Activated T-helper 17 cell treated with anti-CD3 and anti-CD28 coated beads, Interleukin-2, amount 50 U/mL, for 72 hours (primary cell): ENCODE data around the gene HSD11B1L. TPM values are rescaled to one million over a fixed set of nuclear protein-coding genes. Genes with fewer than 3 reads are reported as not detected.

Experiments
- ATAC-seq: fragments of 150-1000 bp; cut with Tn5 transposase; replicated peaks from 2 replicates; pipeline ENCODE4 v1.10.0; 2021; ENCODE audit warnings: mild to moderate bottlenecking, moderate library complexity
- H3K27ac Mint-ChIP-seq: one replicate; pipeline ENCODE4 v1.8.0; 2022; ENCODE audit warnings: mixed read lengths
- H3K27me3 Mint-ChIP-seq: one replicate; pipeline ENCODE4 v1.8.0; 2022; ENCODE audit warnings: mixed read lengths
- H3K36me3 Mint-ChIP-seq: one replicate; pipeline ENCODE4 v1.8.0; 2022; ENCODE audit warnings: low read depth, mild to moderate bottlenecking, mixed read lengths
- H3K4me1 Mint-ChIP-seq: one replicate; pipeline ENCODE4 v1.8.0; 2022; ENCODE audit warnings: mixed read lengths
- H3K4me3 Mint-ChIP-seq: one replicate; pipeline ENCODE4 v1.8.0; 2022; ENCODE audit warnings: mild to moderate bottlenecking, mixed read lengths
- H3K9me3 Mint-ChIP-seq: one replicate; pipeline ENCODE4 v1.8.0; 2022; ENCODE audit warnings: mixed read lengths
- total RNA-seq, 2 donors: library from RNA; stranded (reverse); gene quantifications; one replicate each; pipeline ENCODE4 v1.2.3, GENCODE V29; 2022

Gene HSD11B1L, protein sequence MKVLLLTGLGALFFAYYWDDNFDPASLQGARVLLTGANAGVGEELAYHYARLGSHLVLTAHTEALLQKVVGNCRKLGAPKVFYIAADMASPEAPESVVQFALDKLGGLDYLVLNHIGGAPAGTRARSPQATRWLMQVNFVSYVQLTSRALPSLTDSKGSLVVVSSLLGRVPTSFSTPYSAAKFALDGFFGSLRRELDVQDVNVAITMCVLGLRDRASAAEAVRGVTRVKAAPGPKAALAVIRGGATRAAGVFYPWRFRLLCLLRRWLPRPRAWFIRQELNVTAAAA
- total RNA-seq: 1 to 10 TPM; 2.3 to 5.3 TPM

DNA sequence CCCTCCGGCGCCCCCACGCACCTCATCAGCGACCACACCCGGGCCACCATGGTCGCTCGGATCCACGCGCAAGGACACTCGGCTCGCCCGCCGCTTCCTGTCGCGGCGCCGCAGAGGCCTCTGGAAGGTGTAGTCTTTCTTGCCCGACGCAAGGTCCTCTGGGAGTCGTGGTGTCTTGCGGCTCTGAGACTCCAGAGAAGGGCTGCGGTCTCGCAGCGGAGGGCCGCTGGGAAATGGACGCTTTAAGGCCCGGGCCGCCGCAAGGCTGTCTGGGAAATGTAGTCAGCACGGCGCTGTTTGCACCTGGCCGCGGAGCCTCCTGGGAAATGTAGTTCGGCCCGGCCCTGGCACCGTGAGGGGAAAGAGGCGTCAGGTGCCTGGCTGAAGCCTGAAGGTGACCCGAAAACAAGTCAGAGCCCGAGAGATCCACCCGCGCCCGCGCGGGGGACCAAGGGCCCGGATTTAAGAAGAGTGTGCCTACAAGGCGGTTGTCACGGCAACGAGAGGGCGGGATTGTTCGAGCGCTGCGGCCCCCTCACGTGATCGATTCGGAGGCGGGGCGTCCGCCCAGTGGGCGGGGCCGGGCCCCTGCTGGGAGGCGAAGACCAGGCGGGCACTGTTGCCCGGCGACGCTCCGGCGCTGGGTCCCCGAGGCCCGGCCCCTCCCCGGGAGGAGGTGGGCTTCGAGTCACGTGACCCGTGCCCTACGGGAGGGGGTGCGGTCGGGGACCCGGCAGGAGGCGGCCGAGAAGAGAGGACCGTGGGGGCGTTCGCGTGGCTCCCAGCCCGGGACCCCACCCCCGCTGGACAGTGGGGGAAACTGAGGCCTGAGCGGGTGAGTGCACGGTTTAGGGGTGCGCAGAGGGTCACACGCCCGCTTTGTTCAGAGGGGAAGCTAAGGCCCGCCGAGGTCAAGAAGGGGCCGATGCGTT is at the start of gene HSD11B1L, which contains the start of gene MICOS13:
Gene HSD11B1L (plus strand): TSS at position 591 of the 932 bp plus-strand sequence. CDS start 3,806 bp downstream, outside the sequence.
Gene MICOS13 (minus strand): TSS at position 80 of the 932 bp plus-strand sequence. CDS start 30 bp downstream, at position 50.
- peaks cover 4% of the 10 kb centered on the region for H3K9me3 Mint-ChIP-seq
- peak within 1 kb of the TSS; percentile 98 for H3K27ac Mint-ChIP-seq
- peaks cover 7% of the 10 kb centered on the region for H3K36me3 Mint-ChIP-seq
- peak; percentile 96 for ATAC-seq
- no peaks in the 10 kb centered on the region for H3K27me3 Mint-ChIP-seq
- H3K4me1 Mint-ChIP-seq: peaks cover 18% of the 10 kb centered on the region
- H3K4me3 Mint-ChIP-seq: peak within 1 kb of the TSS; percentile 88

DNA sequence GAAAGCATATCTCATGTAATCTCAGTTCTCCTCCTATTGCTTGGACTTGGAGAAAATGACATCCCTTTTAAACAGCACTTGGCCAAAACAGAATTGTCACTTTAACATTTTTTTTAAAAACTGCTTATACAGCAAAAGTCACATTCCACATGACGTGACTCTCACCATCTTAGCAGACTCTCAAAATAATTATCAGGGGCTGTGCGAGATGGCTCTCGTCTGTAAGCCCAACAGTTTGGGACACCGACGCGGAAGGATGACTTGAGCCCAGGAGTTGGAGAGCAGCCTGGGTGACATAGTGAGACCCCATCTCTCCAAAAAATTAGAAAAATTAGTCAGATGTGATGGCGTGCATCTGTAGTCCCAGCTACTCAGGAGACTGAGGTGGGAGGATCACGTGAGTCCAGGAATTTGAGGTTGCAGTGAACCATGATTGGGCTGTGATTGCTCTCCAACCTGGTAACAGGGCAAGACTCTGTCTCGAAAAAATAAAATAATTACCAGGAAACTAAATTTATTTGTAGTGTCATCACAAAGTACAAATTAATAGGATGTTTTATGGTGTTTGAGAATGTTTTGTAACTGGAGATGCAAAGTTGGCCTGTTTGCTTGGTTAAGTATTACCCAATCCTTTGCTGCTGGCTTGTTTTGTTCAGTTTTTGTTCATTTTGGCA is 49.1 kb upstream of the HSD11B1L start:
- H3K27ac Mint-ChIP-seq: no peak overlapping the region

GRCh38 chr19:5632241-5632612 is 48.6 kb upstream of the HSD11B1L start:
- ATAC-seq: no peak
- Mint-ChIP-seq H3K36me3 (peaks cover 93% of the 10 kb centered on the region), H3K27ac (no peak overlapping the region), H3K9me3 (no peaks in the 10 kb centered on the region), H3K27me3 (no peaks in the 10 kb centered on the region), H3K4me3 (peak overlapping the region; percentile 10), H3K4me1 (peaks cover 36% of the 10 kb centered on the region)

More for the DNA sequence above, 49.1 kb upstream of the HSD11B1L start:
- Mint-ChIP-seq H3K4me1 (peaks cover 36% of the 10 kb centered on the region), H3K9me3 (no peaks in the 10 kb centered on the region), H3K4me3 (peak overlapping the region; percentile 10), H3K36me3 (peaks cover 96% of the 10 kb centered on the region), H3K27me3 (no peaks in the 10 kb centered on the region)
- ATAC-seq: no peak

DNA sequence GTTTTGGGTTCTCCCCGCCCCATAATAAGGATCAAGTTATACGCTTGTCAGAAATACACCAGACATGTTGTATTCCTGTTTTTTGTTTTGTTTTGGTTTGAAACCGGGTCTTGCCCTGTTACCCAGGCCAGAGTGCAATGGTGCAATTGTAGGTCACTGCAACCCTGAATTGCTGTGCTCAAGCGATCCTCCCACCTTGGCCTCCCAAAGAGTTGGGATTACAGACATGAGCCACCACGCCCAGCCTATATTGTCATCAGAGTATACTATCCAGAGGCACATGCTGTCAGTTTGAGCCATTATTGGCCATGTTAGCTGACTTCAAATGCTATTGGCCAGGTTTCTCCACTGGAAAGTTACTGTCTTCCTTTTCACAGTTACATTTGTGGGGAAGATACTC is 48.2 kb upstream of the HSD11B1L start:
- Mint-ChIP-seq H3K36me3 (peaks cover 93% of the 10 kb centered on the region), H3K4me3 (peak overlapping the region; percentile 10), H3K9me3 (no peaks in the 10 kb centered on the region), H3K27ac (no peak overlapping the region), H3K27me3 (no peaks in the 10 kb centered on the region), H3K4me1 (peaks cover 33% of the 10 kb centered on the region)
- no peak for ATAC-seq

- Mint-ChIP-seq H3K9me3 (no peaks in the 10 kb centered on the region), H3K36me3 (peaks cover 92% of the 10 kb centered on the region), H3K4me3 (no peak overlapping the region), H3K27me3 (no peaks in the 10 kb centered on the region), H3K27ac (peak overlapping the region; percentile 42), H3K4me1 (peaks cover 24% of the 10 kb centered on the region)
- ATAC-seq: no peak
Observed at GRCh38 chr19:5635427-5635826, 45.4 kb upstream of the HSD11B1L start.

- no peaks in the 10 kb centered on the region for H3K27me3 Mint-ChIP-seq
Observed at GRCh38 chr19:5637971-5638370, 42.9 kb upstream of the HSD11B1L start.

DNA sequence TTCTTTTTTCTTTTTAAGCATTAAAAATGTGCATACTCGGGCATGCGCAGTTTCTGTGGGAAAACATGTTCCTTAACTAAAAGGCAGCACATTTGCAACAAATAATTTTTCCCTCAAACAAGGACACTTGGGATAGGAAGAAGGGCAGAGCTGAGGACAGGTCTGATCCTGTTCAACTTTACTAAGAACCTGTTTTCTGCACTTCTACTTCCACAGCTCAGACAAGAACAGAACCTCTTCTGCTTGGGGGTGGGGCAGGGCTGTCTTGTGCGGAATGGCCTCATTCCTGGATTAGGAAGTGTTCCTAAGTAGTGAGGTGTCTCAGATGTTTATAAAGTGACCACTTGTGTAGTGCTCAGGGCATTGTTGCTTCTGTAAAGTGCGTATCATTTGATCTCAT is 39.7 kb upstream of the HSD11B1L start:
- no peak overlapping the region for H3K4me3 Mint-ChIP-seq
- H3K27ac Mint-ChIP-seq: peak overlapping the region; percentile 21
- H3K4me1 Mint-ChIP-seq: peaks cover 4% of the 10 kb centered on the region
- no peaks in the 10 kb centered on the region for H3K9me3 Mint-ChIP-seq
- peaks cover 96% of the 10 kb centered on the region for H3K36me3 Mint-ChIP-seq
- ATAC-seq: no peak
- H3K27me3 Mint-ChIP-seq: no peaks in the 10 kb centered on the region

More at GRCh38 chr19:5637971-5638370, 42.9 kb upstream of the HSD11B1L start:
- Mint-ChIP-seq H3K9me3 (no peaks in the 10 kb centered on the region), H3K36me3 (peaks cover 92% of the 10 kb centered on the region), H3K4me1 (peaks cover 11% of the 10 kb centered on the region), H3K27ac (no peak overlapping the region), H3K4me3 (no peak overlapping the region)
- ATAC-seq: no peak

DNA sequence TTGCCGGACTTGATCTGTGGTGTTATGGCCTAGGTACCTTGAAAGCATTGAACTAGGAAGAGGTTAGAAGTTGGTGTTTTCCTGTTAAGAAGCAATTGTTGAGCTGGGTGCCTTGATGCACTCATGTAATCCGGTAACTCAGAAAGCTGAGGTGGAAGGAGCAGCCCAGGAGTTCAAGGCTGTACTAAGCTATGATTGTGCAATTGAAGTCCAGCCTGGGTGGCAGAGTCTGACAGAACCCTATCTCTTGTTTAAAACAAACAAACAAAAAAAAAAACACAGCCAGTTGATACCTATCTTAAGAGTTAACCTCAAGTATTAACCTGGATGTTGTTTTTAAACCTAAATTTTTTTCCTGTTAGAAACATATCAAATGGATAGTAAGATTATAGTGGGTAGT is 38.6 kb upstream of the HSD11B1L start:
- no peak for ATAC-seq
- peaks cover 4% of the 10 kb centered on the region for H3K4me1 Mint-ChIP-seq
- no peaks in the 10 kb centered on the region for H3K9me3 Mint-ChIP-seq
- no peaks in the 10 kb centered on the region for H3K27me3 Mint-ChIP-seq
- H3K4me3 Mint-ChIP-seq: no peak overlapping the region
- H3K27ac Mint-ChIP-seq: no peak overlapping the region
- peaks cover 99% of the 10 kb centered on the region for H3K36me3 Mint-ChIP-seq

DNA sequence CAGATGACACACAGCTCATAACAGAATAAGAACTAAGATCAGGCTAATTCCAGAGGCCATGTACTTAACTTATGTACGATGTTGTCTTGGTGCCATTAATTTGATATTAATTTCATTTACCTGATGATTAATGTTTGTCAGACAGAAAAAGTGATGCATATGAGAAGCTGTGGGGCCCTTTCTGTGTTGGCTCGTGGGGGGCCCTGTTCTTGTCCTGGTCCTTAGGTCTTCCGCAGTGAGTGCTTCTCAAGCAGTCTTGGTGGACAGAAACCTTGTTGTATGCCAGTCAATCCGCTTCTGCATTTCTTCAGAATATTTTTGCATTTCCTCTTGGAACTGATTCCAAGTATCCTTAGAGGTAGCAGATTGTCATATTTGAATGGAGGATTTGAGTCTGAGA is 37.8 kb upstream of the HSD11B1L start:
- peaks cover 99% of the 10 kb centered on the region for H3K36me3 Mint-ChIP-seq
- ATAC-seq: no peak
- H3K9me3 Mint-ChIP-seq: no peaks in the 10 kb centered on the region
- no peaks in the 10 kb centered on the region for H3K27me3 Mint-ChIP-seq
- H3K4me3 Mint-ChIP-seq: no peak overlapping the region
- no peak overlapping the region for H3K27ac Mint-ChIP-seq
- peaks cover 4% of the 10 kb centered on the region for H3K4me1 Mint-ChIP-seq

DNA sequence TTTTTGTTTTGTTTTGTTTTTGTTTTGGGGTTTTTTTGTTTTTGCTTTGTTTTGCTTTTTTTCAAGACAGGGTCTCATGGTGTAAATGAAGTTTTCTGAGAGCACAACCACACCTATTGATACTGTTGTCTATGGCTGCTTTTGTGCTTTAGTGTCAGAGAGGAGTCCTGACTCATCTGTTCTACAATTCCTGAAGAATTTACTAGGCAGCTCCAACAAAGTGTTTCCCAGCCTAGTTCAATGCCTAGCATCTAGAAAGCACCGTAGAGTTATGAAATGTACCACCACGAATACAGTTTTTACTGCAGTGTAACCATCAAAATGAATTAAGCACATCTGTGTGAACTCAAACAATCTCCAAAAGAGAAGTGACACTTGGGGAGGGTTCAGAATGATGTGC is 36.8 kb upstream of the HSD11B1L start:
- no peak overlapping the region for H3K27ac Mint-ChIP-seq
- H3K9me3 Mint-ChIP-seq: no peaks in the 10 kb centered on the region
- no peak for ATAC-seq
- H3K4me3 Mint-ChIP-seq: no peak overlapping the region
- peaks cover 4% of the 10 kb centered on the region for H3K4me1 Mint-ChIP-seq
- H3K36me3 Mint-ChIP-seq: peaks cover 97% of the 10 kb centered on the region
- no peaks in the 10 kb centered on the region for H3K27me3 Mint-ChIP-seq

GRCh38 chr19:5645409-5645808 is 35.4 kb upstream of the HSD11B1L start:
- Mint-ChIP-seq H3K27ac (no peak overlapping the region), H3K36me3 (peaks cover 96% of the 10 kb centered on the region), H3K27me3 (no peaks in the 10 kb centered on the region), H3K9me3 (no peaks in the 10 kb centered on the region), H3K4me1 (peaks cover 4% of the 10 kb centered on the region), H3K4me3 (no peak overlapping the region)
- no peak for ATAC-seq

GRCh38 chr19:5646703-5647102 is 34.1 kb upstream of the HSD11B1L start:
- H3K9me3 Mint-ChIP-seq: no peaks in the 10 kb centered on the region
- peak overlapping the region; percentile 5 for H3K27ac Mint-ChIP-seq
- H3K4me1 Mint-ChIP-seq: peaks cover 4% of the 10 kb centered on the region
- no peak for ATAC-seq
- no peaks in the 10 kb centered on the region for H3K27me3 Mint-ChIP-seq
- peaks cover 96% of the 10 kb centered on the region for H3K36me3 Mint-ChIP-seq
- no peak overlapping the region for H3K4me3 Mint-ChIP-seq

GRCh38 chr19:5648464-5648863 is 32.4 kb upstream of the HSD11B1L start:
- no peaks in the 10 kb centered on the region for H3K27me3 Mint-ChIP-seq
- no peak for ATAC-seq
- H3K27ac Mint-ChIP-seq: peak overlapping the region; percentile 26
- H3K9me3 Mint-ChIP-seq: no peaks in the 10 kb centered on the region
- H3K4me3 Mint-ChIP-seq: no peak overlapping the region
- H3K4me1 Mint-ChIP-seq: peaks cover 4% of the 10 kb centered on the region
- H3K36me3 Mint-ChIP-seq: peaks cover 96% of the 10 kb centered on the region

- Mint-ChIP-seq H3K9me3 (no peaks in the 10 kb centered on the region), H3K27me3 (no peaks in the 10 kb centered on the region), H3K27ac (no peak overlapping the region), H3K36me3 (peaks cover 96% of the 10 kb centered on the region), H3K4me1 (no peaks in the 10 kb centered on the region), H3K4me3 (no peak overlapping the region)
- ATAC-seq: no peak
Observed at GRCh38 chr19:5651361-5651760, 29.5 kb upstream of the HSD11B1L start.
